ENCODE data around the gene LMTK3. TPM values are rescaled to one million over a fixed set of nuclear protein-coding genes. Genes with fewer than 3 reads are reported as not detected.

LMTK3 gene
- total RNA-seq, 2 experiments from 2014 or later, result 3.9 to 4.5 TPM

DNA sequence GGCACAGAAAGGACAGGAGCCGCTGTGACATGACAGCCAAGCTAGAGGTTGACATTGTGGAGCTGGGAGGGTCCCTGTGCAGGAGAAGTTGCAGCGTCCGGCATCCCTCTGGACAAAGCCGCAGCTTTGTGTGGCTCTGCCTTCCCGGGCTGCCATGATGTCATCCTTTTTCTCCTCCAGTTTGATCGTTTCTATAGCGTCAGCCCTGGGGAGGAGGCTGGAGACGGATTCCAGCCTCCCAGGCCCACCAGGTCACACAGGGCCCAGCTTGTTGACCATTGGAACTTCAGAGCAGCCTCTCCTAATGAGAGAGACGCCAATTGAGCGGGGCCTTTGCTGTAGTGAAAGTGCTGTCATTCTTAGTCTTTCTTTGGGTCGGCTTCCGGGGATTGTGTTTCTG, 60.0 kb downstream of the LMTK3 start:
- peaks cover 18% of the 10 kb centered on the region for H3K4me1 Mint-ChIP-seq
- H3K27me3 Mint-ChIP-seq, result no peaks in the 10 kb centered on the region
- DNase-seq, result no peak
- POLR2A ChIA-PET, result interaction anchor here (0.6 to 0.7 kb wide), 2 partner anchors 10 to 190 kb away, joined by 3 to 4 read pairs; no protein-coding TSS in a partner anchor
- intact Hi-C loops (cut with DNase I, micrococcal nuclease), result no loop called here
- H3K36me3 Mint-ChIP-seq (ENCODE audit: low read depth), result peaks cover 47% of the 10 kb centered on the region
- no peaks in the 10 kb centered on the region for H3K9me3 Mint-ChIP-seq (ENCODE audit: low read depth)
- CTCF ChIA-PET, result interaction anchor here (0.6 to 1.2 kb wide), 2 partner anchors 11 to 14 kb away, joined by 3 read pairs; no protein-coding TSS in a partner anchor
- H3K4me3 Mint-ChIP-seq, result no peak overlapping the region
- no peak for ATAC-seq
- H3K27ac Mint-ChIP-seq, result no peak overlapping the region

DNA sequence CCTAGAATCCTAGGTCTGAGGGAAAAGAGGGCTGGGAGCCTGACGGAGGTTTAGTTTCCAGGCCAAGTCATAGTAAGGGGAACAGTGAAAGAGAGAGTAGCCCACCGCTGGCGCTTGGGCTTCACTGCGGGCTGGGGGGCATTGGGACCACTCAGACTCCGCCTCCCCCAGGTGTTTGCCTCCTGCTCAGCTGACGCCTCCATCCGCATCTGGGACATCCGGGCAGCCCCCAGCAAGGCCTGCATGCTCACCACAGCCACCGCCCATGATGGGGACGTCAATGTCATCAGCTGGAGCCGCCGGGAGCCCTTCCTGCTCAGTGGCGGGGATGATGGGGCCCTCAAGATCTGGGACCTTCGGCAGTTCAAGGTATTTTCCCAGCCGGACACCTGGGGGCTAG, 60.8 kb downstream of the LMTK3 start:
- ChIA-PET CTCF (interaction anchor here (0.6 to 1.2 kb wide), 2 partner anchors 10 to 15 kb away, joined by 3 read pairs; no protein-coding TSS in a partner anchor), POLR2A (no interaction called here)
- no peaks in the 10 kb centered on the region for H3K27me3 Mint-ChIP-seq
- peaks cover 54% of the 10 kb centered on the region for H3K36me3 Mint-ChIP-seq (ENCODE audit: low read depth)
- intact Hi-C loops (cut with DNase I, micrococcal nuclease), result no loop called here
- ATAC-seq (no peak), DNase-seq (no peak)
- H3K27ac Mint-ChIP-seq, result no peak overlapping the region
- no peaks in the 10 kb centered on the region for H3K9me3 Mint-ChIP-seq (ENCODE audit: low read depth)
- H3K4me1 Mint-ChIP-seq, result peaks cover 21% of the 10 kb centered on the region
- no peak overlapping the region for H3K4me3 Mint-ChIP-seq

DNA sequence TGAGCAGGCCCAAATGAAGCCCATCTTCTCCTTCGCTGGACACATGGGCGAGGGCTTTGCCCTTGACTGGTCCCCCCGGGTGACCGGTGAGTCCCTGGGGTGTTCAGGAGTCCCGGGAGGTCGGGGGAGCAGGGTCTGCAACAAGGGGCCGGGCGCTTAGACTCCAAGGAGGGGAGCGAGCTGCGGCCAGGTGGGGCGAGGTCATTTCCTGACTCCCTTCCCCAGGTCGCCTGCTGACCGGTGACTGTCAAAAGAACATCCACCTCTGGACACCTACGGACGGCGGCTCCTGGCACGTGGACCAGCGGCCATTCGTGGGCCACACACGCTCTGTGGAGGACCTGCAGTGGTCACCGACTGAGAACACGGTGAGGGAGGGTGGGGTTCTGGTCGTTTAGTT, 61.2 kb downstream of the LMTK3 start:
- Mint-ChIP-seq H3K4me1 (peaks cover 24% of the 10 kb centered on the region), H3K36me3 (ENCODE audit: low read depth) (peaks cover 55% of the 10 kb centered on the region), H3K27me3 (no peaks in the 10 kb centered on the region), H3K9me3 (ENCODE audit: low read depth) (no peaks in the 10 kb centered on the region), H3K27ac (no peak overlapping the region), H3K4me3 (no peak overlapping the region)
- no peak for DNase-seq
- intact Hi-C loops (cut with DNase I, micrococcal nuclease), result no loop called here
- no peak for ATAC-seq
- POLR2A ChIA-PET, result no interaction called here
- CTCF ChIA-PET, result no interaction called here

DNA sequence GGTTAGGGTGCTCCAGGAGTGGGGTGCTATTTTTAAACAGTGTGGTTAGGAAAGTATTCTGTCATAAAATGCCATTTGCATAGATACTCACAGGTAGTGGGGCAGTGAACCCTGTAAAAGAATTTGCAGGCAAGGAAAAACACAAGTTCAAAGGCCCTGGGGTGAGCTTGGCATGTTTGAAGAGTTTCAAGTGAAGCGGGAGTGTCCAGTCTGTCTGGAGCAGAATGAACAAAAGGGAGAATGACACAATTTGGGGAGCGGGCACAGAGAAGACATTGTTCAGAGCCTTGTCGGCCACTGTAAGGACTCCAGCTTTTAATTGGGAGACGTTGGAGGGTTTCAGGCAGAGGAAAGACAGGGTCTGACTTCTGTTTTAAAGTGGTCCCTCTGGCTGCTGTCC, 63.1 kb downstream of the LMTK3 start:
- intact Hi-C loops (cut with DNase I, micrococcal nuclease), result loop anchor here in 1 of 2 experiments (5.0 kb wide), 1 partner anchor 126 kb away; a partner anchor contains a TSS
- POLR2A ChIA-PET, result no interaction called here
- peaks cover 49% of the 10 kb centered on the region for H3K36me3 Mint-ChIP-seq (ENCODE audit: low read depth)
- peaks cover 37% of the 10 kb centered on the region for H3K4me1 Mint-ChIP-seq
- H3K4me3 Mint-ChIP-seq, result no peak overlapping the region
- peaks cover 9% of the 10 kb centered on the region for H3K27me3 Mint-ChIP-seq
- CTCF ChIA-PET, result interaction anchor here (0.8 kb wide), 1 partner anchor 136 kb away, joined by 4 read pairs; no protein-coding TSS in a partner anchor
- H3K27ac Mint-ChIP-seq, result no peak overlapping the region
- DNase-seq, result no peak
- no peak for ATAC-seq
- H3K9me3 Mint-ChIP-seq (ENCODE audit: low read depth), result no peaks in the 10 kb centered on the region

DNA sequence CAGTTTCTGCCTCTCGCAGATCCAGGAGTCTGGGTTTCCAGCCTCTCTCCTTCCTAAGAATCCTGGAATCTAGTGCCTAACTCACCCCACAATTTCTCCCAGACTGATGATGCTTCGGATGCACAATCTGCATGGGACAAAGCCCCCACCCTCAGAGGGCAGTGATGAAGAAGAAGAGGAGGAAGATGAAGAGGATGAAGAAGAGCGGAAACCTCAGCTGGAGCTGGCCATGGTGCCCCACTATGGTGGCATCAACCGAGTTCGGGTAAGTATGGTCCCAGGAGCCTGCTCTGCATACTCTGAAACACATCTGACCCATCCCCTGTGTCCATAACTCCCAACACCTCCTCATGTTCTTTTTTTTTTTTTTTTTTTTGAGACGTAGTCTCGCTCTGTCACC, 65.1 kb downstream of the LMTK3 start:
- Mint-ChIP-seq H3K4me3 (peak overlapping the region; percentile 86), H3K27me3 (peaks cover 17% of the 10 kb centered on the region), H3K36me3 (ENCODE audit: low read depth) (peaks cover 45% of the 10 kb centered on the region), H3K9me3 (ENCODE audit: low read depth) (no peaks in the 10 kb centered on the region), H3K27ac (peak overlapping the region; percentile 89), H3K4me1 (peaks cover 37% of the 10 kb centered on the region)
- ATAC-seq (no peak), DNase-seq (no peak)
- CTCF ChIA-PET, result interaction anchor here (0.6 to 1.9 kb wide), 2 partner anchors 43 to 207 kb away, joined by 3 to 5 read pairs; no protein-coding TSS in a partner anchor
- POLR2A ChIA-PET, result no interaction called here
- intact Hi-C loops (cut with DNase I, micrococcal nuclease), result loop anchor here in 1 of 2 experiments (5.0 kb wide), 1 partner anchor 124 kb away; a partner anchor contains a TSS

DNA sequence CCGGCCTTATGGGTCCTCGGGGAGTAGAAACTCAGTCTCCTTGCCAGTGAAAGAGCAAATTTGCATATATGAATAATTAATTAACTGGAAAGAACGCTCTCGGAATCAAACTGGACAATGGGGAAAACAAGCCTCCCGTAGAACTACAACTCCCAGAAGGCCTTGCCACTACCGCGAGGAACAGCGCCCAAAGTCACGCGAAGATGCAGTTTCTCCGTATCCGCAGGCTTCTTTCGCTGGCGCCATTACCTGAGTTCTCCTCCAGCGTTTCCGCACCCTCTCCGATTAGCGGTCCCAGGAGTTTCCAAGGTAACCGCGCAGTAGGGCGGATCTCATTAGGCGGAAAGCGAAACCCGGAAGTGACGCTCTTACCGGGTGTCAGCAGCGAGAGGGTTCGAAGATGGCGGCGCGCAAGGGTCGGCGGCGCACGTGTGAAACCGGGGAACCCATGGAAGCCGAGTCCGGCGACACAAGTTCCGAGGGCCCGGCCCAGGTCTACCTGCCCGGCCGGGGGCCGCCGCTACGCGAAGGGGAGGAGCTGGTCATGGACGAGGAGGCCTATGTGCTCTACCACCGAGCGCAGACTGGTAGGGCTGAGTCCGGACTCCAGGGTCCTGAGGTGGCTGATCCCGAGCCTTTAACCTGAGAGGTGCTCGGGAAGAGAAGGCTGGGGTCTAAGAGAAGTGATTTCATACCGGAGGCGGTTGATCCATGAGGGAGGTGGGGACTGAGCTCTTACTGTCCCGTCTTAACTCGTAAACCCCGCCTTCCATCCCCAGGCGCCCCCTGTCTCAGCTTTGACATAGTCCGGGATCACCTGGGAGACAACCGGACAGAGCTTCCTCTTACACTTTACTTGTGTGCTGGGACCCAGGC, 65.8 kb downstream of the LMTK3 start, which contains the start of gene GRWD1:
TSS of gene GRWD1 (plus strand) at position 378 of the 876 bp plus-strand sequence. CDS start at position 401, 23 bp downstream.
- Mint-ChIP-seq H3K4me1 (peaks cover 37% of the 10 kb centered on the region), H3K27ac (peak within 1 kb of the TSS; percentile 89), H3K4me3 (peak within 1 kb of the TSS; percentile 86), H3K9me3 (ENCODE audit: low read depth) (no peaks in the 10 kb centered on the region), H3K36me3 (ENCODE audit: low read depth) (peaks cover 39% of the 10 kb centered on the region), H3K27me3 (peaks cover 20% of the 10 kb centered on the region)
- peak; percentile 97 for DNase-seq
- ChIA-PET POLR2A (interaction anchor here (0.6 kb wide), 1 partner anchor 11 kb away, joined by 3 read pairs; no protein-coding TSS in a partner anchor), CTCF (interaction anchor here (0.6 to 1.9 kb wide), 7 partner anchors 9 to 206 kb away, joined by 3 to 5 read pairs (median 3); no protein-coding TSS in a partner anchor)
- ATAC-seq, result peak; percentile 98
- intact Hi-C loops (cut with DNase I, micrococcal nuclease), result loop anchor here (1.0 to 5.0 kb wide), 17 partner anchors 22 to 276 kb away; partner anchors contain the start of genes SYNGR4 (in 2 of the 2), CYTH2 (in 1 of the 2), KDELR1 (in 1 of the 2) and LIG1 (in 1 of the 2)

DNA sequence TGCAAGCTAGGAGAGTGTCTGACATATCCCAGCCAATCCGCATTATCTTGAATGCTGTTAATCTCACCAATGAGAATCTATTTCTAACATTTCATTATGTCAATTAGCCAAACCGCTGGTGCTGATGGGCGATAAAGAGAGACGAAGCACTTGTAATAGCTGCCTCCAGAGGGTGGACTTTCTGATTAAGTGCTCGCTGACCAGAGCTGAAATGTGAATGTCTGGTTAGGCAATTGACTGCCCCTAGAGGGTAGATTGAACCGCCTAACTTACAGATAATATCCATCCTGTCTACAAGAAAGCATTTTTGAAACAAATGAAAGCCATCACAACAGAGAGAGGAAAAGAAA, 66.4 kb downstream of the LMTK3 start:
- DNase-seq (peak; percentile 31), ATAC-seq (peak; percentile 16)
- peaks cover 35% of the 10 kb centered on the region for H3K36me3 Mint-ChIP-seq (ENCODE audit: low read depth)
- H3K9me3 Mint-ChIP-seq (ENCODE audit: low read depth), result no peaks in the 10 kb centered on the region
- CTCF ChIA-PET, result interaction anchor here (0.6 to 1.5 kb wide), 7 partner anchors 9 to 164 kb away, joined by 3 to 4 read pairs (median 3); no protein-coding TSS in a partner anchor
- POLR2A ChIA-PET, result interaction anchor here (0.6 kb wide), 1 partner anchor 26 kb away, joined by 4 read pairs; no protein-coding TSS in a partner anchor
- peaks cover 37% of the 10 kb centered on the region for H3K4me1 Mint-ChIP-seq
- H3K4me3 Mint-ChIP-seq, result peak overlapping the region; percentile 86
- H3K27me3 Mint-ChIP-seq, result peaks cover 20% of the 10 kb centered on the region
- peak overlapping the region; percentile 89 for H3K27ac Mint-ChIP-seq
- intact Hi-C loops (cut with DNase I, micrococcal nuclease), result loop anchor here (1.0 to 5.0 kb wide), 17 partner anchors 23 to 276 kb away; partner anchors contain the start of genes SYNGR4 (in 2 of the 2), CYTH2 (in 1 of the 2), KDELR1 (in 1 of the 2) and LIG1 (in 1 of the 2)

DNA sequence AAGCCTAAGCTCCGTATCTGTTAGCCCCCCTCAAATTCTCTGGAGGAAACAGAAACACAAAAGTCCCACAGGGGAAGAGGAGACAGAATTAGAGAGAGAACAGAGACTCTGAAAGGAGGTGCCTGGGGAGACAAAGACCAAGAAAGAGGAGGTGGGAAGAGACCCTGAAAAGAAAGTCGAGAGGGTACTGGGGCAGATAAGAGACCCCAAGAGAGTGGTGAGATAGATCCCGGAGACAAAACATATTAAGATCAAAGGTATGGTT, 66.8 kb downstream of the LMTK3 start:
- DNase-seq (no peak), ATAC-seq (no peak)
- peak overlapping the region; percentile 86 for H3K4me3 Mint-ChIP-seq
- peak overlapping the region; percentile 89 for H3K27ac Mint-ChIP-seq
- peaks cover 20% of the 10 kb centered on the region for H3K27me3 Mint-ChIP-seq
- peaks cover 35% of the 10 kb centered on the region for H3K36me3 Mint-ChIP-seq (ENCODE audit: low read depth)
- intact Hi-C loops (cut with DNase I, micrococcal nuclease), result loop anchor here (1.0 to 5.0 kb wide), 17 partner anchors 23 to 276 kb away; partner anchors contain the start of genes SYNGR4 (in 2 of the 2), CYTH2 (in 1 of the 2), KDELR1 (in 1 of the 2) and LIG1 (in 1 of the 2)
- H3K4me1 Mint-ChIP-seq, result peaks cover 37% of the 10 kb centered on the region
- H3K9me3 Mint-ChIP-seq (ENCODE audit: low read depth), result no peaks in the 10 kb centered on the region
- CTCF ChIA-PET, result interaction anchor here (0.6 to 1.5 kb wide), 8 partner anchors 8 to 856 kb away, joined by 3 to 4 read pairs (median 3); no protein-coding TSS in a partner anchor
- POLR2A ChIA-PET, result interaction anchor here (0.6 kb wide), 1 partner anchor 26 kb away, joined by 4 read pairs; no protein-coding TSS in a partner anchor

DNA sequence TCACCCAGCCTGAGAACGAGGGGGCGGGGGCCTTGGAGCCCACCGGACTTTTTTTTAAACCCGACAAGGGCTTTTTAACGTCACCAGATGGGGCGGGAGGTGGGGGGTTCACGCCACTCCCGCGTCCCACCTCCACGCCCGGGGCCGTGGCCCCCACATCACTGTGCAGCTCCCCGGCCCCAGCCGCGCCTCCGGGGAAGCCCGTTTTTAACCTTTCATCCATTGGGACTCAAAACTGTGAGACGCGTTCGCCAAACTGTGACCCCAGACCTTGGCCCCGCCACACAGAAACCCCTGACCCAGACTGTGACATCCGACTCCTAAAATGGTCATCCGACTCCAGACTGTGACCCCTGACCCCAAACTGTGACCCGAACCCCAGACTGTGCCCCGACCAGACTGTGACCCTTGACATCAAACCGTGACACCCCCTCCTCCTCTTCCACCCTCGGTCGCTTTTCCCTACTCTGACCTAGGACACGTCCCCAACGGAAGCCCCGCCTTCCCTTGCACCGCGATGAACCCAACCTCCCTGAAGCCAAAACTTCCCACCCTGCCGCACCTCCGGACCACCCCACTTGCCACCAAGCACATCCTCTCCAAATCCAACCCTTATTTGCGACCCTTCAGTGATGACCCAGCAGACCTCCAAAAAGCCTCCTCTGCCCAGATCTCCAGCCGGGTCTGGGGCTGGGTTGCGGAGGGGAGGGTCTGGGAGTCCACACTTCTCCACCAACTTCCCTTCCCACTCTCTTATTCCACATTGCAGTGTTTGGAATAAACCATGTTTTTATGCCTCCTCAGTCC, 67.3 kb downstream of the LMTK3 start:
- Mint-ChIP-seq H3K27ac (peak overlapping the region; percentile 39), H3K4me1 (peaks cover 37% of the 10 kb centered on the region), H3K36me3 (ENCODE audit: low read depth) (peaks cover 32% of the 10 kb centered on the region), H3K27me3 (peaks cover 20% of the 10 kb centered on the region), H3K4me3 (peak overlapping the region; percentile 86), H3K9me3 (ENCODE audit: low read depth) (no peaks in the 10 kb centered on the region)
- POLR2A ChIA-PET, result interaction anchor here (0.6 kb wide), 1 partner anchor 25 kb away, joined by 4 read pairs; no protein-coding TSS in a partner anchor
- intact Hi-C loops (cut with DNase I, micrococcal nuclease), result loop anchor here (2.0 kb wide), 3 partner anchors 66 to 276 kb away; partner anchors contain the start of gene LMTK3 (in 1 of the 2)
- ATAC-seq (no peak), DNase-seq (peak; percentile 20)
- CTCF ChIA-PET, result interaction anchor here (0.6 to 1.5 kb wide), 4 partner anchors 8 to 857 kb away, joined by 3 to 4 read pairs (median 4); no protein-coding TSS in a partner anchor

DNA sequence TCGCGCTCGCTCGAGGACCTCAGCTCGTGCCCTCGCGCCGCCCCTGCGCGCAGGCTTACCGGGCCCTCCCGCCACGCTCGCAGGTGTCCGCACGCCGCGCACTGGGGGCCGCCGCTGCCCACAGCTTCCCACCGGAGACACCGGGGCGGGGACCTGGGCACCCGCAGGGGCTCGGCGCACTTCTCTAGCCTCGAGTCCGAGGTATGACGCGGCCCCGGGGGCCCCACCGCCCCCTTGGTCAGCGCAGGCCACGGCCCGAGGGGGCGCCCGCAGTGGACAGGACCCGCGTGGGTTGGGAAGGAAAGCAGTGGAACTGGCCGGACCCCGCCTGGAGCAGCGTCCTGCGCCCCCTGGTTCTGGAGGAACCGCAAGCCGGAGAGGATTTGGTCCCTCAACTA, 67.9 kb downstream of the LMTK3 start:
- ATAC-seq (no peak), DNase-seq (no peak)
- Mint-ChIP-seq H3K9me3 (ENCODE audit: low read depth) (no peaks in the 10 kb centered on the region), H3K4me3 (no peak overlapping the region), H3K36me3 (ENCODE audit: low read depth) (peaks cover 28% of the 10 kb centered on the region), H3K27ac (no peak overlapping the region), H3K27me3 (peaks cover 22% of the 10 kb centered on the region), H3K4me1 (peaks cover 35% of the 10 kb centered on the region)
- CTCF ChIA-PET, result no interaction called here
- intact Hi-C loops (cut with DNase I, micrococcal nuclease), result loop anchor here (2.0 kb wide), 3 partner anchors 67 to 277 kb away; partner anchors contain the start of gene LMTK3 (in 1 of the 2)
- POLR2A ChIA-PET, result interaction anchor here (0.5 kb wide), 1 partner anchor 31 kb away, joined by 7 read pairs; no protein-coding TSS in a partner anchor
